Measurements from ENCODE around the gene ANAPC1.
"Not testable (repeated sequence)": the region's sequence is repeated elsewhere in the genome, so short reads cannot be mapped to it uniquely, and the experiment has no call there.

- TF ChIP-seq CTCF, POLR2A, EP300 (IDR thresholded peaks at IDR 0.05): not testable (repeated sequence)
Measured at GRCh38 chr2:111909997-111910396, 26.0 kb upstream of the ANAPC1 start.

All from gastroesophageal sphincter (tissue), 3 donors.